ENCODE results near the gene MXRA8. TPM values are rescaled to one million over a fixed set of nuclear protein-coding genes. Genes with fewer than 3 reads are reported as not detected.
"Not testable (repeated sequence)": the region's sequence is repeated elsewhere in the genome, so short reads cannot be mapped to it uniquely, and the experiment has no call there.

The MXRA8 gene
- total and polyA plus RNA-seq, 9 donors = 40.3 to 206 (median 131) TPM

- H3K4me3 ChIP-seq = no peak overlapping the region
- H3K9me3 ChIP-seq = no peaks in the 10 kb centered on the region
- intact Hi-C loops (cut with DNase I) = loop anchor here in 2 of 4 donors (10.0 kb wide), 2 partner anchors 133 to 257 kb away; partner anchors contain the start of gene C1orf159 (in 1 of the 2)
- 24 to 27% (median 24%) methylated on average over 22 to 26 of the region's 26 CpGs for WGBS, 3 donors
- H3K4me1 ChIP-seq (ENCODE audit: insufficient read depth) = peaks cover 7% of the 10 kb centered on the region
- peak; percentile 64 to 85 (median 78) for DNase-seq
- H3K27ac ChIP-seq = no peak overlapping the region
- TF ChIP-seq, protein P1, sequence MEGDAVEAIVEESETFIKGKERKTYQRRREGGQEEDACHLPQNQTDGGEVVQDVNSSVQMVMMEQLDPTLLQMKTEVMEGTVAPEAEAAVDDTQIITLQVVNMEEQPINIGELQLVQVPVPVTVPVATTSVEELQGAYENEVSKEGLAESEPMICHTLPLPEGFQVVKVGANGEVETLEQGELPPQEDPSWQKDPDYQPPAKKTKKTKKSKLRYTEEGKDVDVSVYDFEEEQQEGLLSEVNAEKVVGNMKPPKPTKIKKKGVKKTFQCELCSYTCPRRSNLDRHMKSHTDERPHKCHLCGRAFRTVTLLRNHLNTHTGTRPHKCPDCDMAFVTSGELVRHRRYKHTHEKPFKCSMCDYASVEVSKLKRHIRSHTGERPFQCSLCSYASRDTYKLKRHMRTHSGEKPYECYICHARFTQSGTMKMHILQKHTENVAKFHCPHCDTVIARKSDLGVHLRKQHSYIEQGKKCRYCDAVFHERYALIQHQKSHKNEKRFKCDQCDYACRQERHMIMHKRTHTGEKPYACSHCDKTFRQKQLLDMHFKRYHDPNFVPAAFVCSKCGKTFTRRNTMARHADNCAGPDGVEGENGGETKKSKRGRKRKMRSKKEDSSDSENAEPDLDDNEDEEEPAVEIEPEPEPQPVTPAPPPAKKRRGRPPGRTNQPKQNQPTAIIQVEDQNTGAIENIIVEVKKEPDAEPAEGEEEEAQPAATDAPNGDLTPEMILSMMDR (IDR thresholded peaks at IDR 0.05) = peak; percentile 87 to 90 (median 90)
- TF ChIP-seq EP300 (IDR thresholded peaks at IDR 0.05) (no peak), POLR2A (IDR thresholded peaks at IDR 0.05) (no peak)
- H3K36me3 ChIP-seq = no peaks in the 10 kb centered on the region
- no peaks in the 10 kb centered on the region for H3K27me3 ChIP-seq
Measured at GRCh38 chr1:1371746-1372711, 13.7 kb upstream of the MXRA8 start.

GRCh38 chr1:1371364-1371745 is 13.0 kb upstream of the MXRA8 start:
- H3K27me3 ChIP-seq = no peaks in the 10 kb centered on the region
- TF ChIP-seq, protein P1 (IDR thresholded peaks at IDR 0.05) = no peak
- TF ChIP-seq EP300 (IDR thresholded peaks at IDR 0.05) = no peak
- no peak for TF ChIP-seq POLR2A (IDR thresholded peaks at IDR 0.05)
- H3K36me3 ChIP-seq = no peaks in the 10 kb centered on the region
- DNase-seq = no peak
- peaks cover 7% of the 10 kb centered on the region for H3K4me1 ChIP-seq (ENCODE audit: insufficient read depth)
- H3K4me3 ChIP-seq = no peak overlapping the region
- H3K9me3 ChIP-seq = no peaks in the 10 kb centered on the region
- no peak overlapping the region for H3K27ac ChIP-seq
- WGBS, 3 donors = 49 to 55% (median 55%) methylated on average over 12 of the region's 12 CpGs
- intact Hi-C loops (cut with DNase I) = loop anchor here in 2 of 4 donors (10.0 kb wide), 2 partner anchors 133 to 257 kb away; partner anchors contain the start of gene C1orf159 (in 1 of the 2)

GRCh38 chr1:1370771-1371300 is 12.5 kb upstream of the MXRA8 start:
- Histone ChIP-seq H3K36me3 (no peaks in the 10 kb centered on the region), H3K27ac (no peak overlapping the region)
- TF ChIP-seq POLR2A (IDR thresholded peaks at IDR 0.05) (no peak), EP300 (IDR thresholded peaks at IDR 0.05) (no peak)
- TF ChIP-seq, protein P1 (IDR thresholded peaks at IDR 0.05) = no peak

DNA sequence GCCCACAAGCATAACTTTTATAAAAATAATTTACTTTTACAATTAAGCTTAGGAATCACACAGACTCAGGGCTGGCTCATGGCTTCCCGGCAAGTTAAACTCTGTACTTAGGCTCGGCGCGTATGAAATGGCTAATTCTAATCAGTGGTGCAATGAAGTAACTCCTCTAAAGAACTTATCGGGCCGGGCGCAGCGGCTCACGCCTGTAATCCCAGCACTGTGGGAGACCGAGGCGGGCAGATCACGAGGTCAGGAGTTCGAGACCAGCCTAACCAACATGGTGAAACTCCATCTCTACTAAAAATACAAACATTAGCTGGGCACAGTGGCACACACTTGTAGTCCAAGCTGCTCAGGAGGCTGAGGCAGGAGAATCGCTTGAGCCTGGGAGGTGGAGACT is 11.7 kb upstream of the MXRA8 start:
- not testable (repeated sequence) for H3K36me3 ChIP-seq; H3K27me3 ChIP-seq; H3K27ac ChIP-seq; H3K9me3 ChIP-seq; DNase-seq; H3K4me3 ChIP-seq; H3K4me1 ChIP-seq (ENCODE audit: insufficient read depth)
- intact Hi-C loops (cut with DNase I) = loop anchor here in 2 of 4 donors (10.0 kb wide), 2 partner anchors 135 to 255 kb away; partner anchors contain the start of gene C1orf159 (in 1 of the 2)
- WGBS, 3 donors = 86 to 87% (median 86%) methylated on average over 14 of the region's 14 CpGs

More at GRCh38 chr1:1370771-1371300, 12.5 kb upstream of the MXRA8 start:
- no peaks in the 10 kb centered on the region for H3K27me3 ChIP-seq
- DNase-seq = no peak
- WGBS, 3 donors = 73 to 83% (median 82%) methylated on average over 16 of the region's 16 CpGs
- H3K9me3 ChIP-seq = no peaks in the 10 kb centered on the region
- intact Hi-C loops (cut with DNase I) = loop anchor here in 2 of 4 donors (10.0 kb wide), 2 partner anchors 134 to 256 kb away; partner anchors contain the start of gene C1orf159 (in 1 of the 2)
- no peak overlapping the region for H3K4me3 ChIP-seq
- H3K4me1 ChIP-seq (ENCODE audit: insufficient read depth) = peaks cover 6% of the 10 kb centered on the region

Measured in ovary (tissue), 9 donors.